GM12801 (cell line): ENCODE data around the gene ZGLP1.

ENCODE experiments used
- CTCF ChIP-seq: IDR thresholded peaks from one replicate; pipeline ENCODE4 v1.5.1; 2011; ENCODE audit warnings: control low read depth; ENCODE audit not compliant: insufficient read length; ENCODE audit errors: extremely low read depth

Gene ZGLP1

DNA sequence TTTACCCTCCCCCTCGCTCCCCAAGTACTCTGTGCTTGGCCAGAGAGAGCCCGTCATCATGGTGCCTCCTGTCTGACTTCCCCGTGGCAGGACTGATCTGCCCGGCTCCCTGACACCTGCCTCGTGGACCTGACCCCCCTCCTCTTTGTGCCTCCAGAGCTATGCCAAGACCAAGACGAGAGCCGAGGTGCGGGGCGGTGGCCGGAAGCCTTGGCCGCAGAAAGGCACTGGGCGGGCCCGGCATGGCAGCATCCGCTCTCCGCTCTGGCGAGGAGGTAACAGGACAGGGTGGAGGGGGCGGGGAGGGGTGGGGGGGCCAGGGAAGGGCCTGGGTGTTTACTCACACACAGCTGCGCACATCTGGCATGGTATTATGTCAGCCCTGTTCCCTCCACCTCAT is 53.1 kb downstream of the ZGLP1 start:
- no peak for TF ChIP-seq CTCF

DNA sequence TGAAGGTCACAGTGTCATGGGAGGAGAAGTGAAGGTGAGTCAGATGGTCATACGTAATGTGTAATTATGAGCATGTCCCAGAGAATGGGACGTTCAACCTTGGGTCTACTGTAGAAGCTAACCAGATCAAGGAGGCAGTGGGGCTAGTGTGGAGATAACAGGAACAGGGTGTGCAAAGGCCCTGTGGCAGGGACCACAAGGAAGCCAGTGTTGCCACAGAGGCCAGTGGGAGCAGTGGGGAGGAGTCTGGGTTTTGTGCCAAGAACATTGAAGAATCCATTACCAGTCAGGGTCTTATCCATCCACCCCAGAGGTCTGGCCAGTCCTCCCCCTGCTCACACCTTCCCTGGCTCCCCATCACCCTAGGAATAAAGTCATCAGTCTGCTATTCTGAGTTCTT is 54.3 kb downstream of the ZGLP1 start:
- no peak for TF ChIP-seq CTCF
